GM19193 (cell line): Measurements from ENCODE around the gene ZBTB43.

Experiments used
- POLR2A ChIP-seq: IDR thresholded peaks from 4 replicates; pipeline ENCODE4 v1.6.1; 2011; ENCODE audit not compliant: insufficient read depth, insufficient read length; ENCODE audit errors: extremely low read depth

Gene ZBTB43

DNA sequence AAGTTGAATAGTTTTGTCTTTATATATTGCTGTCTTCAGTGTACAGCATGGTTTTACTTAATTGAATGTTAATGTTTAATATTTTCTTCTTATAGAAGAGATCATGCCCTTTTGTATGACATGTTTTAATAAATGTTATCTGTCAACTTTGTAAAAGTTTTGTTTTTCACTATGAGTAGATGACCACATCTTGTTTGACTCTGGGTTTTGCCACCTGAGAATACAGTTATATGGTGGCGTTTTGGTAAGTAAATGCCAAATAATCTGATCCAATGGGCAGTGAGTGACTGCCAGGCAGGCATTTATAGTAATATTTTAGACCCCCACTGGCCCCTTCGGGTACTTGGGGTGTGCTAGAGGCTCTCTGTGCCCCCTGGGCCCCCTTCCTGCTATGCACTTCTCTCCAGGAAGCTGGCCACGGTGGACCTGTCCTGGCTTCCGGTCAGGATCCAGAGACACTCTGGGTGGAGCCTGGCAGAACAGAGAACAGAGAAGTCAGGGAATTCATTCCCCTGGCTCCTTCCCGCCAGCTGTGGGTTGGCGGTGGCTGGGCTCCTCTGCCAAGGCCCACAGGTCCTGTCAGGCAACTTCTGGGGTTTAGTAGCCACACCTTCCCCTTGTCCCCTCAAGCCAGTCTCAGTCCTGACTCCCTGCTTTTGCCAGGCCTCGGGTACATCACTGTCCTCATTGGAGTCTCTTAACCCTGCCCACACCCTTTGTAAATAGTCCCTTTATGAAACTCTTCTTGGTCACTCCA is 33.4 kb downstream of the ZBTB43 start:
- TF ChIP-seq POLR2A = no peak

DNA sequence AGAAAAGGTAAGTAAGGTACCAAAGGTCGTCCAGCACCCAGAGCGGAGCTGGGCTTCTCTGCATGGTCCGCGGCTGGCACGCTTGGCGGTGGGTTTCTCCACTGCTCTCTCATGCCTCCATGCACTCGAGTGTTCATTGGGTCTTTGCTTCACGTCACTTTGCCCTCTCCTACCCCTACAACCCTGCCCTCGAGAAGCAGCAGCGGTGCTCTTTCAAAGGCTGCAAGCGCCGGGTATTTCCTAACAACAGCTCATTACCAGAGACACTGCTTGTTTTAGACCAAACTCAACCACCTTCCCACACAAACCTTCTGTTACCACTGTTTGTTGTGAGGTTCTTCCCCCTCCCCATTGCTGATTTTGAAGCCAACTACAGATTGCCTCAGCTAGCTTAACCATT is 34.1 kb downstream of the ZBTB43 start:
- no peak for TF ChIP-seq POLR2A

DNA sequence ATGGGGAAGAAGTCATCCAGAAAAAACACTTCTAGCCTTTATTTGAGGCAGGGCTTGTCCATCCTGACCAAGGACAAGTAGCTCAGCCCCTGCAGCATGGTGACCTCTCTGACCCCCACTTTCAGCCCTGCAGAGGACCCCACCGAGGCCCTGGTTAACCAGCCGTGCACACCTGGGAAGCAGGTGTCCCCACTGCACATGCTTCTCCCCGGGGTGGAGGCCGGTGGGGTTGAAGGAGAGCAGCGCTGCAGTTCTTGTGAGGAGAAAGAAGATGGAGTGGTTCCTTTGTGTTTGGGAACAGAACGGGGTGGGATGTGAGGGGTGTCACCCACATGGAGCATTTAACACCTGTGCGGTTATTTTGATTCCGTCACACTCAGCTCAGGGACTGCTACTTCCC is 34.5 kb downstream of the ZBTB43 start:
- TF ChIP-seq POLR2A = no peak

DNA sequence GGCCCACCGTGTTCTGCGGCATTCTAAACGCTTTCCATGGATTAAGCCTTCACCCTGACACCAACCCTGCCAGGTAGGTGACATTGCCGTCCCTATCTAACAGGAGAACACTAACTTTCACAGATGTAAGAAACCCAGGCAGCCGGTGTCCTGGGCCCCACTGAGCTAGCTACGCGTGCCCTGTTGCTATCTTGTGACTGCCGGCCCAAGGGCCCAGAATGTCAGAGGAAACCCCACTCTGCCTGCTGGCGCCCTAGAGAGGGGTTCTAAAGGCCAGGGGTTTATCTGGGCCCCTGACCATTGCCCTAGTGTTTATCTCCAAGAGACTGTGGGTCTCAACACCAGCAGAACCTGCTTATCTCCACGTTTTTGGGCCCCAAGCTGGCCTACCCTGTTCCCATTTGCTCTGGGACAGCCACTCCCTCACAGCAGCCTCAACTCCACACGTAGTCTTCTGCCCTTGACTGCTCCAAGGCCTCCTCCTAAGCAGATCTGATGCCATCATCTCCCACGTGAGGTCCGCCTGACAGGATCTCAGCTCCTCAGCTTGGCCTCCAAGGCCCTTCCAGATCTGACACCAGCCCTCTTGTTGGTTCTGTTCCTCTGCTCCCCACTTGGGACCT is 37.5 kb downstream of the ZBTB43 start:
- no peak for TF ChIP-seq POLR2A

DNA sequence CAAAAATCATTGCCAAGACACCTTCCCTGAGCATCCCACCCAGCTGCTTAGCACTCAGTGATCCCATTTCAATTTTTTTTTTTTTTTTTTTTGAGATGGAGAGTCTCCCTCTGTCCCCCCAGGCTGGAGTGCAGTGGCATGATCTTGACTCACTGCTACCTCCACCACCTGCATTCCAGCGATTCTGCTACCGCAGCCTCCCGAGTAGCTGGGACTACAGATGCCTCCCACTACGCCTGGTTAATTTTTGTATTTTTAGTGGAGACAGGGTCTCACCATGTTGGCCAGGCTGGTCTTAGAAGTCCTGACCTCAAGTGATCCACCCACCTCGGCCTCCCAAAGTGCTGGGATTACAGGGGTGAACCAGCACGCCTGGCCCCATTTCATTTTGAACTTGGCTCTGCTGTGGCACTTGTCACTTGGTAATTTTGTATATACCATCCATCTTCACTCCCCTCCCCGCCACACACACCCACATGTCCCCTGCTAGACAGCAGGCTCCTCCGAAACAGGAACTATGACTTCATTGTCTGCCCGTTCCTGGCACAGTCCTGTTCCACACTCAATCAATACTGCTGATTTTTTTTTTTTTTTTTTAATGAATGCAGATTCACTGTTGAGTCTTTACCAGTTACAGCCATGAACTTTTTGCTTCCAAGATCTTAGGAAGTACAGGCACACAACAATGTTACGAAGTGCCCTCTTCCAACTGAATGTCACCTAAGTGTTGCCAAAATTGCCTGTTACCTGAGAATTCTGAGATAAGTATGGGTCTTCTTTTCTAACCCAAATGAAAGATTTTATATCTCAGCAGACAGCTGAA is 38.3 kb downstream of the ZBTB43 start:
- no peak for TF ChIP-seq POLR2A

DNA sequence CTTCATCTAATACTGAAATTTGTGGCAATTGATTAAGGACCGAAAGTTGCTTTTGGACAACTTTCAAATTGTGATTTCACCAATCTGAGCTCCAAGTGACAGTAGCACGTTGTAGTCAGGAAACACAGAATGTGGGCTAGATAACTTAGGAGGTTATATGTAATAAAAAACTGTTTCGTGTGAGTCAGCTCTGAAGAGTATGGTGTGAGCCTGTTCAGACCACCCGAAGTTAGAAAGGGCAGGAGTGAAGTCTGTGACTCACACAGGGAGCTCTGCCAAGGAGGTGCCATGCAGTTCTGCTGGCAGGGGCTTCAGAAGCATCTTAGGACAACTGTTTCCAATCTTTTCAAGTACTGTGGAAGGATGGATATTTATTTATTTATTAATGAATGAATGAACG is 39.2 kb downstream of the ZBTB43 start:
- TF ChIP-seq POLR2A = no peak

DNA sequence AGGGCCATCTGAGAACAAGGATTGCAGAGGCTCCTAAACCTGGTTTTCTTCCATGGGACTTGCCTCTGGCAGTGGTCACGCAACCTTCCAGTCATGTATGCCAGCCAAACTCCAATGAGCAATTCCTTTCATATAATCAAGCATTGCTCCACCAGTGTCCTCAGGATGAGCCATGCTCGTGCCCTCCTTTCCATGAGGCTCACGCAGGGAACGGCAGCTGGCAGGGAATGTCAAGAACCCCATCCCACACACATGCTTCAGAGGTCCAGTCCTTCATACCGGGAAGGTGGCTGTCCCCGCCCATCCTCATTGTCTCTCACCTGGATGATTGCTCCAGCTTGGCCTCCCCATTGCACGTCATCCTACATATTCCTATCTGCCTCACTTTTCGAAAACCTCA is 42.2 kb downstream of the ZBTB43 start:
- TF ChIP-seq POLR2A = no peak

DNA sequence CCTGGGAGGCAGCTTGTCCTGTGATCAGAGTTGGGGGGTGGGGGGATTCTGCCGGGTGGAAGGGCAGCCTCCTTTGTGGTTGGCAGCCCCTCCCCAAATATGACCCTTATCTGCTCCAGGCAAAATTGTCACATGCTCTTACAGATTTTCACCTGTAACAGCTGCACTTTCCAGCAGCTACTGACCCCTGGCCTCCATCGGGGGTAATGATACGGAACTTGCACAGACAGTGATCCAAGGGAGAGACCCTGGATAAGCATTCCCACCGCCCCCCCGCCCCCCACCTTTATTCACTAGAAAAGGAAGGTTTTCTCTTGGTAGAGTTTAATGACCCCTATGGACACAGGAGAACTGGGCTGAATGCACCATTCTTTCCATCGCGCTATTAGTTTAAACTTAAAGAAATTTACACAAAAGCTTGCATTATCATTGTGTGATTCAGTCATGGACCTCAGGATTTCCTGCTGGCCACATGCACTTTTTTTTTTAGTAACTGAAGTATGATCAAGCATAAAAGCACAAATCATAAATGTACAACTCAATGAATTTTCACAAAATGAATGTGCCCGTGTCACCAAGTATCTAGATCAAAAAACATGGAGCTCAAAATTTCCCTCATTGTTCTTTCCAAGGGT is 44.9 kb downstream of the ZBTB43 start:
- no peak for TF ChIP-seq POLR2A

DNA sequence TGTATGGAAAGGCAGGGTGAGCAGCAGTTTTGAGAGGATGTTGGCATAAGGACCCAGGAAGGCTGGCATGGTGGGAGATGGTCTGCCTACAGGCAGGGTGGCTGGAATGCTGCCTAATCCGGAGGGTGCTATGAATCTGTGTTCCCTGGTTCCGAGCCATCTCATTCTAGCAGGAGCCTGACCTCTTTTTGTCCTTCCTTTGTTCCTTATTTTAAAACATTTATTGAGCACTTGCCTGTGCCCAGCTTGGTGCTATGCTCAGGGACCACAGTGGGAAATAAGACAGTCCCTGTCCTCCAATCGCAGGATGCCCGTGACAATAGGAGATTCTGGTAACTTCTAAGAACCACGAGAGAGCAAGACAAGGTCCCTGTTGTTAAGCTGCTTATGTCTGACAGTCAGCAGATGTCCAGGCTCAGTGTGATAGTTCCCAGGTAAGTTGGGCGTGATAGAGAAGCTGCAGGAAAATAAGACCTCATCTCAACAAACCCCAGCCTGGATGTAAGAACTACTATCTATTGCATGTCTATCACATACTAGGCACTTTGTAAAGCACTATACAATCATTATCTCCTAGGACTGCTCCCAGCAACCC is 46.5 kb downstream of the ZBTB43 start:
- TF ChIP-seq POLR2A = no peak

DNA sequence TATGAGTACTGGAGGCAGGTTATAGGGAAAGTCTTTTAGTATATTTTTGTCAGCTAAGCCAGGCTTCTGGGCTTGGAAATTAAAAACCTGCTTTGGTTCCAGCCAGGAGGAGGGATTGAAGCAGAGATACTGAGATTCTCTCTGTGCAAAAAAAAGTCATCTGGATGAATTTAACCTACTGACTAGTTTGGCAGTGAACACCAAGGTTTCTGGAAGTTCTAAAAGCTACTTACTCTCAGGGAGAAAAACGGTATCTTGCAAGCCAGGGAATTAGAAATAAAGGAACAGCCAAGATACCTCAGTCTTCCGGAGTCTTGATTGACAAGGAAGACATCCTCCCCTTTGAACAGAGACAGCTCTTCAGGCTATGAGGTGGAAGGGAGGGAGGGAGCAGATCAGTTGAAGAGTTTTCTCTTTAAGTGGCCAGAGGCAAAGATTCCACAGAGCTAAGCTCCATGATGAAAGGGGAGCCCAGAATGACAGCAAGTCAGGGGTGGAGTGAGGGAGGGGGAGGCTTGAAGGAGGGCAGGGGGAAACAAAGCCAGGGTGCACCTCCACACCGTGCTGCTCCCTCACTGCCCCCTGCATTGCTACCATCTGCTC is 47.3 kb downstream of the ZBTB43 start:
- TF ChIP-seq POLR2A = no peak

DNA sequence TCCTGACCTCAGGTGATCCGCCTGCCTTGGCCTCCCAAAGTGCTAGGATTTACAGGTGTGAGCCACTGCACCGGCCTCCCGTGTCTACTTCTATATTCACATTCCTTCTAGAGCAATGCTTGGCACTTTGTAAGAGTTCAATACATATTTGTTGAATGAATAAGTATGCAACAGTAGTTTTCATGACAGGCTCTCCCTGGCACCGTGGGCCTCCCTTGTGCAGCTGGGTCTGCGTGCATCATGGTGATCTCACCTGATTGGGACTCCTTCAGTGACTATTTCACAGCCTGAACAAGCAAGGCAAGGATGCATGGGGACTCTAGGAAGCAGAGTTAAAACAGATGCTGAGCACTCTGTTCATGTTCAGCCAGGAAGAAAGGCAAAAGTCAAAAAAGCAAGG is 48.8 kb downstream of the ZBTB43 start:
- no peak for TF ChIP-seq POLR2A

DNA sequence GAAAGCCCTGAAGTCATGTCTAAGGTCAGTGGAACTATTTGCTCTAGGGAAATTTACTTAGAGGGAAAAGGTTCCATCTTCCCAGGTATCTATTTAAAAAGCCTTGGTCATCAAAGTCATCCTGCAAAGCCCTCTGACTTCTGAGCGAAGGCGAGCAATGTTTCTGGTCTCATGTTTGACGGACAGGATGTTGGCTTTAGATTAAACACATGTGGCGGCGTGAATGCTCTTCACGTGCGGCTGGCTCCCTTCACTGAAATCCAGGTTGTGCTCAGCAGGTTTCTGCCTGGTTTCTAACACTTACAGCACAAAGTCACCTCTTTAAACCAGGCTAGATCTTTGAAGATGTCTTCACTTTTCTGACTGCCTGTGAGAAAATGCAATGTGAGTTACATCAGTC is 49.9 kb downstream of the ZBTB43 start:
- TF ChIP-seq POLR2A = no peak

DNA sequence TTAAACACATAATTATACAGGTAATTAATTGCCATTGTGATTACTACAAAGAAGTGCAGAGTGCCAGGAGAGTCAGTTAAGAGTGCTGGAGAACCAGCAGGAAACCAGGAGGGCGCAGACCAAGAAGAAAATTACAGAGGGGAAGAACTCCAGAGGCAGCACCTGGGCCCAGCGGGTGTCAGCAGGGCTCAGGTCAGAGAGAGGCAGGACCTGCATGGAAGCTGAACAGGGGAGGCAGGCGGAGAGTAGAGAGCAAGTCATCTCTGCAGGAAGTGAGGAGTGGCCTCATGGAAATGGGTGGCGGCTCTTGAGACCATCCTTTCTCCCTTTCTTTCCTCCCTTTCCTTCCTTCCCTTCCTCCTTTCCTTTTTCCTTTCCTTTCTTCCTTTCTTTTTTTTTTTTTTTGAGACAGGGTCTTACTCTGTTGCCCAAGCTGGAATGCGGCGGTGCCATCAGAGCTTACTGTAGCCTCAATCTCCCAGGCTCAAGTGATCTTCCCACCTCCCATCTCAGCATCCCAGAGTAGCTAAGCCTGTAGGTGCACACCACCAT is 51.6 kb downstream of the ZBTB43 start:
- TF ChIP-seq POLR2A = no peak

DNA sequence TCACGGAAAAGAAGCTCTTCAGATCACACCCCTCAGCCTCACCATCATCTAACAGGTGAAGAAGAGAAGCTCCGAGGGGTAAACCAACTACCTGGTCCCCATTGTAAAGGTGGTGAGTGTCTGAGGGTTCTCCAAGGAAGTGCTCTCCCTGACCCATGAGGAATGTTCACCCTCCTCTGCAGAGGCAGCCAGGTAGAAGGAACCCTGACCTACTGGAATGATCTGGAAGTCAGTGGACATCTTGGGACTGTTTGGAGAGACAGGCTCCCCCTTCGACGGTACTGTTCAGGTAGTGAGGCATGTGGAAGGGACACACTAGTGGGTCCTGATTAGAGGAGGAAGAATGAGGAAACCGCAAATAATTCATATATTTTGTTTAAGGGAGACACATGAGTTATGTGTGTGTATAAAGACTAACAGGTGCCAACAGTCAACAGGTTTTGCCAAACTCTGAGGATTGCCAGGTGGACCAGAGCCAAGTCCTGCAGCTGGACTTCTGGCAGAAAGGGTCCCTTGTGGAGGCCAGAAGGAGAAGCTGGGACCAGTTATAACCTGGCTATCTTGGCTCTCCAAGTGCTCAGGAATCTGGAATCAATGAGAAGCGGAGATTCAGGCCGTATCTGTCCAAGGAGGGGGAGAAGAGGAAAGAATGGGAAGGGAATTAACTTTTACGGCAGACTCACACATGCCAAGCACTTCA is 52.6 kb downstream of the ZBTB43 start:
- no peak for TF ChIP-seq POLR2A
